AG10803 (cell line): Measurements from ENCODE around the gene HHATL.

Experiments used
- DNase-seq: peaks from one replicate; pipeline ENCODE4 v3.0.0; 2010; ENCODE audit warnings: low read depth
- H3K4me3 ChIP-seq: 2 replicates; pipeline ENCODE4 v1.5.1; 2011; ENCODE audit warnings: mild to moderate bottlenecking, low read length, control low read depth
- TF ChIP-seq, protein P1 (sequence below): conservative IDR thresholded peaks from 2 replicates; pipeline ENCODE4 v1.5.1; 2011; ENCODE audit warnings: mild to moderate bottlenecking, low read length, control low read depth, inconsistent platforms

The HHATL gene

DNA sequence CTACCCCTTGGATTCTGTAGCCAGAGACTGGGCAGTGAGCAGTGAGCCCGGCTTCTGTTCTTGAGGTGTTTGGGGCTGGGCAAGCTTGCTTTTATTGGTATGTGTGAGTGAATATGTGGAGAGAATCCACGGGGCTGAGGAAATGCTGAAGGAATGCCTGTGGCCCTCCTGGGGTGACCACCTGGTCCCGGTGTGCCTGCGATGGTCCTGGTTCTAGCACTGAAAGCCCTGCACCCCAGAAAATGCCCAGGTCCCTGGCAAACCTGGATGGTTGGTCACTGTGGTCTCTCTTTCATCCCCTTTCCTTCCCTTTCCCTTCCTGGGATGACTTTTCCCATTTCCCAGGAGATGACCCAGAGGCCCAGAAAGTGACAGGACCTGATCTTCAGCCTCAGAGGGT is 44.9 kb downstream of the HHATL start:
- H3K4me3 ChIP-seq: no peak overlapping the region
- no peak for DNase-seq
- TF ChIP-seq, protein P1, sequence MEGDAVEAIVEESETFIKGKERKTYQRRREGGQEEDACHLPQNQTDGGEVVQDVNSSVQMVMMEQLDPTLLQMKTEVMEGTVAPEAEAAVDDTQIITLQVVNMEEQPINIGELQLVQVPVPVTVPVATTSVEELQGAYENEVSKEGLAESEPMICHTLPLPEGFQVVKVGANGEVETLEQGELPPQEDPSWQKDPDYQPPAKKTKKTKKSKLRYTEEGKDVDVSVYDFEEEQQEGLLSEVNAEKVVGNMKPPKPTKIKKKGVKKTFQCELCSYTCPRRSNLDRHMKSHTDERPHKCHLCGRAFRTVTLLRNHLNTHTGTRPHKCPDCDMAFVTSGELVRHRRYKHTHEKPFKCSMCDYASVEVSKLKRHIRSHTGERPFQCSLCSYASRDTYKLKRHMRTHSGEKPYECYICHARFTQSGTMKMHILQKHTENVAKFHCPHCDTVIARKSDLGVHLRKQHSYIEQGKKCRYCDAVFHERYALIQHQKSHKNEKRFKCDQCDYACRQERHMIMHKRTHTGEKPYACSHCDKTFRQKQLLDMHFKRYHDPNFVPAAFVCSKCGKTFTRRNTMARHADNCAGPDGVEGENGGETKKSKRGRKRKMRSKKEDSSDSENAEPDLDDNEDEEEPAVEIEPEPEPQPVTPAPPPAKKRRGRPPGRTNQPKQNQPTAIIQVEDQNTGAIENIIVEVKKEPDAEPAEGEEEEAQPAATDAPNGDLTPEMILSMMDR: no peak

- TF ChIP-seq, protein P1: no peak
- H3K4me3 ChIP-seq: no peak overlapping the region
- no peak for DNase-seq
Observed at GRCh38 chr3:42656680-42657610, 45.7 kb downstream of the HHATL start.

DNA sequence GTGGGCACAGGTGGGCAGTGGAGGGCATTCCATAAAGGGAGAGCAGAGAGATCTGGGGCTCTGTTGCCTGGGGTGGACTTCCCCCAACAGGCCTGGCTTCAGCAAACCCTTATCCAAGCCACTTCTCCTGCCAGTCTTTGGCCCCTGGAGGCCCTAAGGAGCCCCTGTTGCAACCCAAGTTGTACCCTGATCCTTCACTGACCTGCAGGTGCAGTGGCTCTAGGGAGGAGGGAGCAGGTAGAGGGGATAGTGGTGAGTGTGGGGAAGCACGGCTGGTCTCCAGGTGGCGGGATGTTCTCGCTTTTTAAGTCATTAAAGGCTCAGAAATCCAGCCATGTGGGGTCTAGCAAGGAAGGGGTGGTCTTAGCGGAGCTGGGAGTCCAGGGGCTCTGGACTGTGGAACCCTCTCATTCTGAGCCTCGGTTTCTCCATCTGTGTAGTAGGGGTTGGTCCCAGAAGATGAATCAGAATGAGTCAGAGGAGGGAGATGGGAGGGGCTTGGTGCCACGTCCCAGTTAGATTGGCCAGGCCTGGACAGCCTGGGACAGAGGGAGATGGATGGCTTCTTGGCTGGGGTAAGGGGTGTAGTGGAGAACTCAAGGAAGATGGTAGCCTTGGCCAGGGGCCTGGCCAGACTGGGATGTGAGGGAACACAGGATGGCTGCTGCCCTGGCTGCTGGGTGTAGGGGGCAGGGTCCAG is 46.5 kb downstream of the HHATL start:
- TF ChIP-seq, protein P1: no peak
- peak overlapping the region; percentile 92 for H3K4me3 ChIP-seq
- peak; percentile 55 for DNase-seq

DNA sequence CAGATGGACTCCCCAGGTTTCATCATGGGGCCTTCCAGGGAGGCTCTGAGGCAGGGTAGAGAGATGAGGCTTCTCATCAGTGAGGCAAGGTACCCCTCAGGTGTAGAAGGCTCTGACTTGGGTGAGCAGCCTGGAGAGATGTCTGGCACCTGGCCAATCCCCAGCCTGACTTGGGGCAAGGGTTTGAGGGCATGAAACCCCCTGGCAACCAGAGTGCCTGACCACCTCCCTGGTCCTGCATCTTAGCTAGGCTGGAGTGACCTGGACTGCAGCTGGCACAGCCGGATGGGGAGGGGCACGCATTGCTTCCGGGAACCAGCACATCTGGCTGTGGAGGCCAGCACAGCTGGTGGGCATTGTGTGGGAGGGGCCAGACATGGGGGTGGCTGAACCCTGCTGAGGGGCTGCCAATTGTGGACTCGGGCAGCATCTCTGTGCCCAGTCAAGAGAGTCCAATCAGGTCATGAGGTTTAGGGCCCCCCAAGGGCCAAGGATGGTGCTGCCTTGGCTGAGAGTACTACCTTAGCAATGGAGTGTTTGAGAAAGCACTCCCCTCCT is 47.2 kb downstream of the HHATL start:
- TF ChIP-seq, protein P1: no peak
- peak overlapping the region; percentile 92 for H3K4me3 ChIP-seq
- DNase-seq: no peak

GRCh38 chr3:42654331-42655201 is 48.0 kb downstream of the HHATL start:
- peak; percentile 59 for DNase-seq
- TF ChIP-seq, protein P1: no peak
- H3K4me3 ChIP-seq: peak overlapping the region; percentile 92

GRCh38 chr3:42653560-42654330 is 48.9 kb downstream of the HHATL start, which contains the start of gene ZBTB47:
Gene ZBTB47, plus strand, starts transcription at chr3:42653697. Its CDS starts 4,659 bp downstream, at chr3:42658356.
- peak; percentile 48 for DNase-seq
- TF ChIP-seq, protein P1: no peak
- peak within 1 kb of the TSS; percentile 92 for H3K4me3 ChIP-seq
